ENCODE data around the gene KRT73. TPM values are rescaled to one million over a fixed set of nuclear protein-coding genes. Genes with fewer than 3 reads are reported as not detected.

The KRT73 gene
- total and polyA plus RNA-seq, 2 donors (not counting 3 experiments of a cell fraction or from before 2014, with no cell fraction given), result not detected

- Histone ChIP-seq H3K79me2 (ENCODE audit: control insufficient read depth, insufficient read depth, low read length) (no peaks in the 10 kb centered on the region), H4K20me1 (replicated peaks; ENCODE audit: control insufficient read depth, extremely low read depth, insufficient read depth, low read length) (no peaks in the 10 kb centered on the region), H3K36me3 (ENCODE audit: control insufficient read depth in 2 of 2, extremely low read depth in 1 of 2, insufficient read depth in 2 of 2, low read length in 2 of 2) (no peaks in the 10 kb centered on the region), H3K4me2 (ENCODE audit: insufficient read depth, low read length) (no peak overlapping the region), H3K9me1 (replicated peaks; ENCODE audit: control insufficient read depth, extremely low read depth, insufficient read depth, low read length) (no peaks in the 10 kb centered on the region), H3K27ac (ENCODE audit: insufficient read depth, low read depth, low read length) (no peak overlapping the region), H3K9me3 (replicated peaks; ENCODE audit: control insufficient read depth, insufficient read depth, low read length) (no peaks in the 10 kb centered on the region), H2AFZ (ENCODE audit: low read depth, low read length) (no peak overlapping the region), H3K4me1 (ENCODE audit: control insufficient read depth, extremely low read depth, insufficient read depth, low read length) (no peaks in the 10 kb centered on the region), H3K9ac (replicated peaks; ENCODE audit: extremely low read depth, insufficient read depth, low read length) (no peak overlapping the region), H3K27me3 (ENCODE audit: control insufficient read depth in 2 of 2, insufficient read depth in 2 of 2, low read length in 2 of 2) (peaks cover 7 to 9% of the 10 kb centered on the region in 2 experiments), H3K4me3 (replicated peaks in 1 of 3; ENCODE audit: insufficient read depth in 1 of 3, low read depth in 1 of 3, low read length in 3 of 3) (no peak overlapping the region)
- no TSS peak for BruUV-seq (replicated peaks)
- DNase-seq (ENCODE audit: low read depth, low spot score), result no peak
- POLR2A ChIA-PET, result no interaction called here
- no peak for FAIRE-seq
- intact Hi-C loops (cut with micrococcal nuclease) (no loop called here), dilution Hi-C loops (cut with MboI; ENCODE audit: extremely low pct_ligation_motif_present, low sequenced_read_pairs) (no loop called here)
- CTCF ChIA-PET, result interaction anchor here (1.1 kb wide), 1 partner anchor 231 kb away, joined by 3 read pairs; no protein-coding TSS in a partner anchor
- TF ChIP-seq EZH2 (IDR thresholded peaks at IDR 0.05; ENCODE audit: borderline replicate concordance, low read depth, low read length, severe bottlenecking) (no peak), MYC (IDR thresholded peaks at IDR 0.05; ENCODE audit: low read depth, low read length) (no peak), GATA2 (IDR thresholded peaks at IDR 0.05; ENCODE audit: insufficient read depth, insufficient read length, low read depth, low read length) (no peak), MAX (IDR thresholded peaks at IDR 0.05; ENCODE audit: insufficient read depth, insufficient read length) (no peak), CTCF (IDR thresholded peaks at IDR 0.05; ENCODE audit: extremely low read depth in 1 of 2, insufficient read depth in 1 of 2, low read depth in 1 of 2, low read length in 2 of 2) (no peak), POLR2A (IDR thresholded peaks at IDR 0.05; ENCODE audit: low read depth, low read length) (no peak)
Observed at GRCh38 chr12:52629281-52630007, 11.1 kb upstream of the KRT73 start.
